ENCODE data around the gene GRIK2. TPM values are rescaled to one million over a fixed set of nuclear protein-coding genes. Genes with fewer than 3 reads are reported as not detected.

GRIK2 gene
- total and polyA plus RNA-seq, 2 donors (not counting 3 experiments of a cell fraction or from before 2014, with no cell fraction given), result not detected

DNA sequence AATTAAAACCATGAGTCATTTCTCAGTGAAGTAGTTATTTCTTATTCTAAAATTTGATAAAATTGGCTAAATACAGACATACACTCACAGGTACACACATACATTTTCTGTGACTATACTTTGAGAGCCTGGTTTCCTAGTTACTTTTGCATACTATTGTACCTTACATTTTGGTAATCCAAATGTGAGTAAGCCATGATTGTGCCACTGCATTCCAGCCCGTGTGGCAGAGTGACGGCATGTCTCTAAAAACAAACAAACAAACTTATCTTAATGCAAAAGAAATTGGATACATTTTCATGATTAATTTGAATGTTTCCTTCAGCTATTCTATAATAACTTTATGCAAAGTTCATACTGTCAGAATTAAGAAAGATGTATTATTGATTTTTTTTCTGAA lies 628.8 kb downstream of the GRIK2 start:
- Histone ChIP-seq H2AFZ (ENCODE audit: low read depth, low read length) (no peak overlapping the region), H3K9me3 (replicated peaks; ENCODE audit: control insufficient read depth, insufficient read depth, low read length) (no peaks in the 10 kb centered on the region)
- POLR2A ChIA-PET, result no interaction called here

More for the DNA sequence above, 628.8 kb downstream of the GRIK2 start:
- Histone ChIP-seq H3K4me3 (replicated peaks in 1 of 3; ENCODE audit: insufficient read depth in 1 of 3, low read depth in 1 of 3, low read length in 3 of 3) (no peak overlapping the region), H3K27ac (ENCODE audit: insufficient read depth, low read depth, low read length) (no peak overlapping the region), H3K79me2 (ENCODE audit: control insufficient read depth, insufficient read depth, low read length) (no peaks in the 10 kb centered on the region), H3K9me1 (replicated peaks; ENCODE audit: control insufficient read depth, extremely low read depth, insufficient read depth, low read length) (no peaks in the 10 kb centered on the region), H3K27me3 (ENCODE audit: control insufficient read depth in 2 of 2, insufficient read depth in 2 of 2, low read length in 2 of 2) (no peaks in the 10 kb centered on the region), H3K4me2 (ENCODE audit: insufficient read depth, low read length) (no peak overlapping the region), H3K4me1 (ENCODE audit: control insufficient read depth, extremely low read depth, insufficient read depth, low read length) (no peaks in the 10 kb centered on the region), H3K9ac (replicated peaks; ENCODE audit: extremely low read depth, insufficient read depth, low read length) (no peak overlapping the region), H3K36me3 (ENCODE audit: control insufficient read depth in 2 of 2, extremely low read depth in 1 of 2, insufficient read depth in 2 of 2, low read length in 2 of 2) (no peaks in the 10 kb centered on the region), H4K20me1 (replicated peaks; ENCODE audit: control insufficient read depth, extremely low read depth, insufficient read depth, low read length) (no peaks in the 10 kb centered on the region)
- FAIRE-seq (no peak), DNase-seq (ENCODE audit: low read depth, low spot score) (no peak)
- BruUV-seq (replicated peaks), result no TSS peak
- intact Hi-C loops (cut with micrococcal nuclease) (no loop called here), dilution Hi-C loops (cut with MboI; ENCODE audit: extremely low pct_ligation_motif_present, low sequenced_read_pairs) (no loop called here)
- TF ChIP-seq, protein P1, sequence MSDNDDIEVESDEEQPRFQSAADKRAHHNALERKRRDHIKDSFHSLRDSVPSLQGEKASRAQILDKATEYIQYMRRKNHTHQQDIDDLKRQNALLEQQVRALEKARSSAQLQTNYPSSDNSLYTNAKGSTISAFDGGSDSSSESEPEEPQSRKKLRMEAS (IDR thresholded peaks at IDR 0.05; ENCODE audit: insufficient read depth, insufficient read length), result no peak
- TF ChIP-seq POLR2AphosphoS5 (IDR thresholded peaks at IDR 0.05; ENCODE audit: insufficient read depth, low read depth, low read length), result no peak
- no peak for TF ChIP-seq EZH2 (IDR thresholded peaks at IDR 0.05; ENCODE audit: borderline replicate concordance, low read depth, low read length, severe bottlenecking)
- TF ChIP-seq, protein P2, sequence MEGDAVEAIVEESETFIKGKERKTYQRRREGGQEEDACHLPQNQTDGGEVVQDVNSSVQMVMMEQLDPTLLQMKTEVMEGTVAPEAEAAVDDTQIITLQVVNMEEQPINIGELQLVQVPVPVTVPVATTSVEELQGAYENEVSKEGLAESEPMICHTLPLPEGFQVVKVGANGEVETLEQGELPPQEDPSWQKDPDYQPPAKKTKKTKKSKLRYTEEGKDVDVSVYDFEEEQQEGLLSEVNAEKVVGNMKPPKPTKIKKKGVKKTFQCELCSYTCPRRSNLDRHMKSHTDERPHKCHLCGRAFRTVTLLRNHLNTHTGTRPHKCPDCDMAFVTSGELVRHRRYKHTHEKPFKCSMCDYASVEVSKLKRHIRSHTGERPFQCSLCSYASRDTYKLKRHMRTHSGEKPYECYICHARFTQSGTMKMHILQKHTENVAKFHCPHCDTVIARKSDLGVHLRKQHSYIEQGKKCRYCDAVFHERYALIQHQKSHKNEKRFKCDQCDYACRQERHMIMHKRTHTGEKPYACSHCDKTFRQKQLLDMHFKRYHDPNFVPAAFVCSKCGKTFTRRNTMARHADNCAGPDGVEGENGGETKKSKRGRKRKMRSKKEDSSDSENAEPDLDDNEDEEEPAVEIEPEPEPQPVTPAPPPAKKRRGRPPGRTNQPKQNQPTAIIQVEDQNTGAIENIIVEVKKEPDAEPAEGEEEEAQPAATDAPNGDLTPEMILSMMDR (IDR thresholded peaks at IDR 0.05; ENCODE audit: extremely low read depth in 1 of 2, insufficient read depth in 1 of 2, low read depth in 1 of 2, low read length in 2 of 2), result no peak
- no peak for TF ChIP-seq FOS (IDR thresholded peaks at IDR 0.05; ENCODE audit: borderline replicate concordance, insufficient read depth, low read length)
- no peak for TF ChIP-seq POLR2A (IDR thresholded peaks at IDR 0.05; ENCODE audit: low read depth, low read length)
- no peak for TF ChIP-seq JUN (IDR thresholded peaks at IDR 0.05; ENCODE audit: borderline replicate concordance, insufficient read depth, insufficient read length, low read depth)
- no peak for TF ChIP-seq GATA2 (IDR thresholded peaks at IDR 0.05; ENCODE audit: insufficient read depth, insufficient read length, low read depth, low read length)
- CTCF ChIA-PET, result no interaction called here

All from endothelial cell of umbilical vein (primary cell).